H9 (cell line): ENCODE measurements around the gene KCNK16. TPM values are rescaled to one million over a fixed set of nuclear protein-coding genes. Genes with fewer than 3 reads are reported as not detected.

Experiments used
- DNase-seq: peaks from one replicate; pipeline ENCODE4 v3.0.0-alpha.2; 2017
- H2AFZ ChIP-seq: one replicate; pipeline ENCODE4 v1.6.1; 2013; ENCODE audit warnings: mild to moderate bottlenecking, low read length, control low read depth, moderate library complexity
- H2AK5ac ChIP-seq: 2 replicates; pipeline ENCODE4 v1.6.1; 2013; ENCODE audit warnings: low read length, control low read depth, mixed read lengths; ENCODE audit not compliant: insufficient read length
- H2BK120ac ChIP-seq: one replicate; pipeline ENCODE4 v1.6.1; 2013; ENCODE audit warnings: low read depth, mild to moderate bottlenecking, low read length, control low read depth, inconsistent platforms; ENCODE audit not compliant: poor library complexity, severe bottlenecking
- H2BK12ac ChIP-seq: 2 replicates; pipeline ENCODE4 v1.6.1; 2013; ENCODE audit warnings: low read length, control low read depth, mixed read lengths, low read depth; ENCODE audit not compliant: insufficient read length
- H2BK15ac ChIP-seq: 2 replicates; pipeline ENCODE4 v1.6.1; 2013; ENCODE audit warnings: low read depth, low read length, control low read depth
- H2BK20ac ChIP-seq: one replicate; pipeline ENCODE4 v1.6.1; 2013; ENCODE audit warnings: low read depth, mild to moderate bottlenecking, low read length, control low read depth, inconsistent platforms; ENCODE audit not compliant: poor library complexity, severe bottlenecking
- H2BK5ac ChIP-seq: 2 replicates; pipeline ENCODE4 v1.6.1; 2013; ENCODE audit warnings: low read length, control low read depth, mixed read lengths; ENCODE audit not compliant: insufficient read length
- H3K14ac ChIP-seq: 2 replicates; pipeline ENCODE4 v1.6.1; 2013; ENCODE audit warnings: low read length, control low read depth; ENCODE audit not compliant: insufficient read depth
- H3K18ac ChIP-seq: 2 replicates; pipeline ENCODE4 v1.6.1; 2013; ENCODE audit warnings: low read depth, mild to moderate bottlenecking, mixed read lengths, low read length, control low read depth; ENCODE audit not compliant: insufficient read length
- H3K23ac ChIP-seq: 2 replicates; pipeline ENCODE4 v1.6.1; 2013; ENCODE audit warnings: low read length, control low read depth, mixed read lengths, low read depth; ENCODE audit not compliant: insufficient read length
- H3K23me2 ChIP-seq: 2 replicates; pipeline ENCODE4 v1.6.1; 2013; ENCODE audit warnings: low read depth, mild to moderate bottlenecking, mixed read lengths, low read length, control low read depth; ENCODE audit not compliant: insufficient read length, poor library complexity, severe bottlenecking
- H3K27ac ChIP-seq: 2 replicates; pipeline ENCODE4 v1.5.1; 2013; ENCODE audit warnings: low read length, control low read depth, mixed read lengths, low read depth; ENCODE audit not compliant: insufficient read length
- H3K27me3 ChIP-seq: 2 replicates; pipeline ENCODE4 v1.6.1; 2013; ENCODE audit warnings: low read length, control low read depth, inconsistent platforms; ENCODE audit not compliant: insufficient read depth
- H3K4ac ChIP-seq: 2 replicates; pipeline ENCODE4 v1.6.1; 2013; ENCODE audit warnings: low read depth, mild to moderate bottlenecking, control low read depth, inconsistent platforms, low read length, moderate library complexity
- H3K4me1 ChIP-seq: 2 replicates; pipeline ENCODE4 v1.6.1; 2013; ENCODE audit warnings: low read length, control low read depth, inconsistent platforms; ENCODE audit not compliant: insufficient read depth
- H3K4me2 ChIP-seq: 2 replicates; pipeline ENCODE4 v1.6.1; 2013; ENCODE audit warnings: low read length, control low read depth, mixed read lengths; ENCODE audit not compliant: insufficient read length, insufficient read depth
- H3K56ac ChIP-seq: 2 replicates; pipeline ENCODE4 v1.6.1; 2013; ENCODE audit warnings: low read depth, mild to moderate bottlenecking, mixed read lengths, low read length, control low read depth; ENCODE audit not compliant: insufficient read length
- H3K79me1 ChIP-seq: 2 replicates; pipeline ENCODE4 v1.6.1; 2013; ENCODE audit warnings: low read depth, mild to moderate bottlenecking, moderate library complexity, low read length, control low read depth, inconsistent platforms; ENCODE audit not compliant: insufficient read depth, poor library complexity, severe bottlenecking
- H3K79me2 ChIP-seq: 2 replicates; pipeline ENCODE4 v1.6.1; 2013; ENCODE audit warnings: low read length, control low read depth, inconsistent platforms; ENCODE audit not compliant: insufficient read depth
- H3K9ac ChIP-seq: 2 replicates; pipeline ENCODE4 v1.6.1; 2013; ENCODE audit warnings: low read length, control low read depth, mixed read lengths; ENCODE audit not compliant: insufficient read length; ENCODE audit errors: extremely low read depth
- H3K9me3 ChIP-seq: one replicate; pipeline ENCODE4 v1.6.1; 2013; ENCODE audit warnings: low read depth, low read length, inconsistent platforms; ENCODE audit not compliant: control insufficient read depth
- H3T11ph ChIP-seq: one replicate; pipeline ENCODE4 v1.6.1; 2013; ENCODE audit warnings: mild to moderate bottlenecking, low read length, control low read depth, inconsistent platforms
- H4K20me1 ChIP-seq: one replicate; pipeline ENCODE4 v1.6.1; 2013; ENCODE audit not compliant: control insufficient read depth, insufficient read length, insufficient read depth
- H4K5ac ChIP-seq: 2 replicates; pipeline ENCODE4 v1.6.1; 2013; ENCODE audit warnings: low read depth, mild to moderate bottlenecking, mixed read lengths, low read length, control low read depth; ENCODE audit not compliant: insufficient read length
- H4K8ac ChIP-seq: replicated peaks from 2 replicates; pipeline ENCODE4 v1.6.1; 2013; ENCODE audit warnings: low read length, control low read depth, mixed read lengths, low read depth; ENCODE audit not compliant: insufficient read length
- H4K91ac ChIP-seq: 2 replicates; pipeline ENCODE4 v1.6.1; 2013; ENCODE audit warnings: low read depth, mild to moderate bottlenecking, moderate library complexity, mixed read lengths, low read length, control low read depth; ENCODE audit not compliant: insufficient read length
- H3K27ac Mint-ChIP-seq, 3 experiments: 2 replicates in 2 of 3; 3 replicates in 1 of 3; pipeline ENCODE4 v1.8.0; 2020 to 2021; ENCODE audit warnings: mixed read lengths in 3 of 3, mild to moderate bottlenecking in 1 of 3, moderate library complexity in 1 of 3
- H3K27me3 Mint-ChIP-seq: 2 replicates; pipeline ENCODE4 v1.8.0; 2021; ENCODE audit warnings: low read depth, mild to moderate bottlenecking, moderate library complexity, mixed read lengths
- H3K36me3 Mint-ChIP-seq, 3 experiments: 2 replicates in 2 of 3; 3 replicates in 1 of 3; pipeline ENCODE4 v1.8.0; 2020 to 2021; ENCODE audit warnings: low read depth in 3 of 3, mixed read lengths in 3 of 3; ENCODE audit not compliant: insufficient read depth in 1 of 3
- H3K4me1 Mint-ChIP-seq, 2 experiments: 2 replicates each; pipeline ENCODE4 v1.8.0; 2020; ENCODE audit warnings: mixed read lengths in 2 of 2
- H3K4me3 Mint-ChIP-seq, 2 experiments: 2 replicates in 1 of 2; 3 replicates in 1 of 2; pipeline ENCODE4 v1.8.0; 2020 to 2021; ENCODE audit warnings: mild to moderate bottlenecking in 2 of 2, mixed read lengths in 2 of 2, moderate library complexity in 1 of 2
- H3K9me3 Mint-ChIP-seq, 2 experiments: 2 replicates in 1 of 2; 3 replicates in 1 of 2; pipeline ENCODE4 v1.8.0; 2020; ENCODE audit warnings: mild to moderate bottlenecking in 2 of 2, mixed read lengths in 2 of 2, moderate library complexity in 1 of 2
- WGBS: extraction: QIAGEN DNeasy Blood & Tissue Kit; methylation state at CpG from one replicate; pipeline ENCODE4 v1.1.7; 2013; ENCODE audit warnings: missing lambda C conversion rate, low lambda C conversion rate, mixed read lengths; ENCODE audit not compliant: insufficient read length; ENCODE audit errors: extremely low coverage; 5-methylcytosine and 5-hydroxymethylcytosine counted together
- total RNA-seq: library from RNA; stranded (reverse); gene quantifications from 2 replicates; pipeline ENCODE4 v1.2.1, GENCODE V29; 2021
- TF ChIP-seq, protein P1 (sequence below): fragments of 200-600 bp; sonication (generic); conservative IDR thresholded peaks from 3 replicates; pipeline ENCODE4 v1.8.0; 2021; ENCODE audit warnings: antibody characterized with exemption, mild to moderate bottlenecking

Gene KCNK16
- total RNA-seq, 1 experiment from 2014 or later, result not detected

DNA sequence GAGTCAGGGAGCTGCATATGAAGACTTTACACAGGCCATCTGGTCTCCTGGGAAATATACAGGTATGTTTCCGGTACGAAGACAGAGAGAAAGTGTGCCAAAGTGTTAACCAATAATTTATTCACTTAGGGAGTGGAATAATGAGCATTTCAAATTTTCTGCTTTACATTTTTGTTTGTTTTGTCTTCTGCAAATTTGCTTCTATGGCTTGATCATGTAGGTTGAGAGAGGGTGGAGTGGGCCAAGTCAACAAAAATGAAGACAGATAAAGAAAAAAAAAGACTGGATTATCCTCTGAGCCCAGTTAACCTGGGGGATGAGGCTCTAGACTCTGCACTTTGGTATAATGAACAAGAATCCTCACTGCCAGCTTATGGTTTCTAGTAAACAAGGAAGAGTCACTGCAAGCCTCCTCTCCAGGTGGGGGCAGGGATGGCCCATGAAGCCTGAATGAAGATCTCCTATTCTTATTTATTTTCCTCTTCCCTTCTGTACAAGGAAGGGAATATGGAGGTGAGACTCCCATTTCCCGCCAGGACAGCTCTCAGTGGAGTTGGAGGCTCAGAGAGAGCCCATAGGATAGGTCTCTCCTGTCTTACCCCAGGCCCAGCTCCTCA lies 46.0 kb downstream of the KCNK16 start:
- Histone ChIP-seq H4K20me1 (no peaks in the 10 kb centered on the region), H3K79me1 (no peaks in the 10 kb centered on the region), H2BK15ac (no peak overlapping the region), H2BK12ac (no peak overlapping the region), H3K18ac (no peak overlapping the region), H3K14ac (no peak overlapping the region), H3K27ac (no peak overlapping the region), H3K27me3 (no peaks in the 10 kb centered on the region), H3K9ac (no peak overlapping the region), H3K56ac (no peak overlapping the region), H3K23ac (no peak overlapping the region), H4K8ac (no peak overlapping the region), H2BK20ac (no peak overlapping the region), H3K4ac (no peak overlapping the region), H3K79me2 (no peaks in the 10 kb centered on the region), H3K4me2 (no peak overlapping the region), H3T11ph (no peak overlapping the region), H3K23me2 (no peaks in the 10 kb centered on the region), H2BK120ac (no peak overlapping the region), H2BK5ac (no peak overlapping the region), H4K91ac (no peak overlapping the region), H3K9me3 (no peaks in the 10 kb centered on the region), H2AFZ (no peak overlapping the region), H3K4me1 (peaks cover 13% of the 10 kb centered on the region), H2AK5ac (no peak overlapping the region), H4K5ac (no peak overlapping the region)
- H3K9me3 Mint-ChIP-seq, result no peaks in the 10 kb centered on the region
- H3K27ac Mint-ChIP-seq, result no peak overlapping the region
- H3K27me3 Mint-ChIP-seq, result peaks cover under 1% of the 10 kb centered on the region; the same call in 1 of the 2 replicates
- no peak overlapping the region for H3K4me3 Mint-ChIP-seq
- no peak for DNase-seq
- H3K36me3 Mint-ChIP-seq, result no peaks in the 10 kb centered on the region; a peak in 1 of 7 replicates
- H3K4me1 Mint-ChIP-seq, result peaks cover 35 to 37% of the 10 kb centered on the region in 2 experiments
- no CpG with 5 or more reads among the region's 3 CpGs for WGBS
- TF ChIP-seq, protein P1, sequence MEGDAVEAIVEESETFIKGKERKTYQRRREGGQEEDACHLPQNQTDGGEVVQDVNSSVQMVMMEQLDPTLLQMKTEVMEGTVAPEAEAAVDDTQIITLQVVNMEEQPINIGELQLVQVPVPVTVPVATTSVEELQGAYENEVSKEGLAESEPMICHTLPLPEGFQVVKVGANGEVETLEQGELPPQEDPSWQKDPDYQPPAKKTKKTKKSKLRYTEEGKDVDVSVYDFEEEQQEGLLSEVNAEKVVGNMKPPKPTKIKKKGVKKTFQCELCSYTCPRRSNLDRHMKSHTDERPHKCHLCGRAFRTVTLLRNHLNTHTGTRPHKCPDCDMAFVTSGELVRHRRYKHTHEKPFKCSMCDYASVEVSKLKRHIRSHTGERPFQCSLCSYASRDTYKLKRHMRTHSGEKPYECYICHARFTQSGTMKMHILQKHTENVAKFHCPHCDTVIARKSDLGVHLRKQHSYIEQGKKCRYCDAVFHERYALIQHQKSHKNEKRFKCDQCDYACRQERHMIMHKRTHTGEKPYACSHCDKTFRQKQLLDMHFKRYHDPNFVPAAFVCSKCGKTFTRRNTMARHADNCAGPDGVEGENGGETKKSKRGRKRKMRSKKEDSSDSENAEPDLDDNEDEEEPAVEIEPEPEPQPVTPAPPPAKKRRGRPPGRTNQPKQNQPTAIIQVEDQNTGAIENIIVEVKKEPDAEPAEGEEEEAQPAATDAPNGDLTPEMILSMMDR, result no peak
